HFFc6 (cell line): ENCODE measurements around the gene DYDC1. TPM values are rescaled to one million over a fixed set of nuclear protein-coding genes. Genes with fewer than 3 reads are reported as not detected.
"Not testable (repeated sequence)": the region's sequence is repeated elsewhere in the genome, so short reads cannot be mapped to it uniquely, and the experiment has no call there.

Experiments used
- DNase-seq: peaks from one replicate; pipeline ENCODE4 v3.0.0-alpha.2; 2018
- H3K27ac Mint-ChIP-seq: 2 replicates; pipeline ENCODE4 v1.8.0; 2020; ENCODE audit warnings: mild to moderate bottlenecking, mixed read lengths
- H3K27me3 Mint-ChIP-seq: 2 replicates; pipeline ENCODE4 v1.8.0; 2021; ENCODE audit warnings: mild to moderate bottlenecking, moderate library complexity, mixed read lengths; ENCODE audit not compliant: insufficient read depth
- H3K36me3 Mint-ChIP-seq: 2 replicates; pipeline ENCODE4 v1.8.0; 2021; ENCODE audit warnings: low read depth, mixed read lengths
- H3K4me1 Mint-ChIP-seq: 2 replicates; pipeline ENCODE4 v1.8.0; 2020; ENCODE audit warnings: low read depth, mixed read lengths
- H3K4me3 Mint-ChIP-seq: 2 replicates; pipeline ENCODE4 v1.8.0; 2020; ENCODE audit warnings: mild to moderate bottlenecking, moderate library complexity, mixed read lengths
- H3K9me3 Mint-ChIP-seq: 2 replicates; pipeline ENCODE4 v1.8.0; 2020; ENCODE audit warnings: mild to moderate bottlenecking, mixed read lengths
- total RNA-seq, 6 experiments: library from RNA; stranded (reverse); fragmentation: NEBNext Ultra II Directional; extraction: Animal tissue kit (Norgen Biotek cat#: 25700); gene quantifications; 2 replicates in 1 of 6; 3 replicates in 5 of 6; pipeline ENCODE4 v1.2.3, GENCODE V29; 2021
- TF ChIP-seq, protein P1 (sequence below): fragments of 200-600 bp; sonication (generic); IDR thresholded peaks from 2 replicates; pipeline ENCODE4 v1.5.0; 2021; ENCODE audit warnings: antibody characterized with exemption, mild to moderate bottlenecking

Gene DYDC1
- total RNA-seq, 6 experiments from 2014 or later = not detected

GRCh38 chr10:80359644-80360043, 3.1 kb upstream of the DYDC1 start:
- Mint-ChIP-seq H3K36me3 (no peaks in the 10 kb centered on the region), H3K9me3 (peaks cover 7% of the 10 kb centered on the region; the same call in 1 of the 2 replicates), H3K4me1 (no peaks in the 10 kb centered on the region), H3K27me3 (peaks cover 24% of the 10 kb centered on the region), H3K4me3 (no peak overlapping the region), H3K27ac (no peak overlapping the region)
- no peak for DNase-seq
- TF ChIP-seq, protein P1, sequence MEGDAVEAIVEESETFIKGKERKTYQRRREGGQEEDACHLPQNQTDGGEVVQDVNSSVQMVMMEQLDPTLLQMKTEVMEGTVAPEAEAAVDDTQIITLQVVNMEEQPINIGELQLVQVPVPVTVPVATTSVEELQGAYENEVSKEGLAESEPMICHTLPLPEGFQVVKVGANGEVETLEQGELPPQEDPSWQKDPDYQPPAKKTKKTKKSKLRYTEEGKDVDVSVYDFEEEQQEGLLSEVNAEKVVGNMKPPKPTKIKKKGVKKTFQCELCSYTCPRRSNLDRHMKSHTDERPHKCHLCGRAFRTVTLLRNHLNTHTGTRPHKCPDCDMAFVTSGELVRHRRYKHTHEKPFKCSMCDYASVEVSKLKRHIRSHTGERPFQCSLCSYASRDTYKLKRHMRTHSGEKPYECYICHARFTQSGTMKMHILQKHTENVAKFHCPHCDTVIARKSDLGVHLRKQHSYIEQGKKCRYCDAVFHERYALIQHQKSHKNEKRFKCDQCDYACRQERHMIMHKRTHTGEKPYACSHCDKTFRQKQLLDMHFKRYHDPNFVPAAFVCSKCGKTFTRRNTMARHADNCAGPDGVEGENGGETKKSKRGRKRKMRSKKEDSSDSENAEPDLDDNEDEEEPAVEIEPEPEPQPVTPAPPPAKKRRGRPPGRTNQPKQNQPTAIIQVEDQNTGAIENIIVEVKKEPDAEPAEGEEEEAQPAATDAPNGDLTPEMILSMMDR = no peak

GRCh38 chr10:80358925-80359324, 2.4 kb upstream of the DYDC1 start:
- H3K4me3 Mint-ChIP-seq, DNase-seq, H3K27ac Mint-ChIP-seq, H3K4me1 Mint-ChIP-seq, H3K9me3 Mint-ChIP-seq, H3K36me3 Mint-ChIP-seq: not testable (repeated sequence)
- H3K27me3 Mint-ChIP-seq = peaks cover 30% of the 10 kb centered on the region

DNA sequence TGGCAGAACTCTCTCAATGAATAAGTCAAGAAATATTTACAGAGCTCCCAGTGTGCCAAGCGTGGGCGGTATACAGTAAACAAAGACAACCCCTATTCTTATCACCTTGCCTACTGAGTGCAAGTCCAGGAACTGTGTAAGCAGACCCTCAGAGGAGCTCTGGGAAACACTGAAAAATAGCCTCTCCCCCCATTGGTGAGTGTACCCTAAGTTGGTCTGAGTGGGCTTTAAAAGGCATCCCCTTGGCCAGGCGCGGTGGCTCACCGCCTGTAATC, 1.2 kb upstream of the DYDC1 start:
- Mint-ChIP-seq H3K4me3 (no peak overlapping the region), H3K9me3 (peaks cover 7% of the 10 kb centered on the region; the same call in 1 of the 2 replicates), H3K27ac (no peak overlapping the region), H3K36me3 (no peaks in the 10 kb centered on the region), H3K27me3 (peaks cover 31% of the 10 kb centered on the region), H3K4me1 (no peaks in the 10 kb centered on the region)
- DNase-seq = no peak
- TF ChIP-seq, protein P1 = no peak

DNA sequence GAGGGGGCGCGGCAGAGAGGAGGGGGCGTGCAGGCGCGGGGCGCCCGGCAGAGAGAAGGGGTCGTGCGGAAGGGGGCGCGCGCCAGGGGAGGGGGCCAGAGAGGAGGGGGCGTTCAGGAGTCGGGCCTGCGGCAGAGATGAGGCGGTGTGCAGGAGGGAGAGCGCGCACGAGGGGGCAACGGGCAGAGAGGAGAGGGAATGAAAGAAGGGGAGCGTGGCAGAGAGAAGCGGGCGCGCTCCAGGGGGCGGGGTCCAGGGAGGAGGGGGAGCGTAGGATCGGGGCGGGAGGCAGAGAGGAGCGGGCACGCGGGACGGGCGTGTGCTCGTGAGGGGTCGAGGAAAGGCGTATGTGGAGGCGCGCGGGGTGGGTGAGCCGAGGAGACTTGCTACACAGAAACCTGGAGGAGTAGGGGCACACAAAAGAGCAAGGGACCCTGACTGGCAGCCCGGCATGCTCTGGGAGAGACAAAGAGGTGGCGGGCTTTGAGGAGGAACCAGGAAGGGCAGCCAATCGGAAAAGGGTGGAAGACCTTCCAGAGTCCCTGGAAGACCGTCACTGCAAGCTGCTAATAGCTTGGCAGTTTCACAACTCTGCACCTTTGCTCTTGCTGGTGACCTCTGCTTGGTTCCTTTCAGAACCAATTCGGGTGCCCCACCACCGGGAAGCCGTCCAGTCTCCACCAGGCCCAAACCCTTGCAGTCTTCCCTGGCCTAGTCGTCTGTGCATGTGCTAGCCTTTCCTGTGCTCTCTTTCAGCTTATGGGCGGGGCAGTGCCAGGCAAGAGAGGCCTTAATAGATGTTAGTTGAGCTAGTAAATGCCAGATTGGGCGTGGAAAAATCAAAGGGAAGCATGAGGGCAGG, 665 bp upstream of the DYDC1 start:
- Mint-ChIP-seq H3K4me1 (no peaks in the 10 kb centered on the region), H3K27me3 (peaks cover 30% of the 10 kb centered on the region)
- TF ChIP-seq, protein P1 = no peak

DNA sequence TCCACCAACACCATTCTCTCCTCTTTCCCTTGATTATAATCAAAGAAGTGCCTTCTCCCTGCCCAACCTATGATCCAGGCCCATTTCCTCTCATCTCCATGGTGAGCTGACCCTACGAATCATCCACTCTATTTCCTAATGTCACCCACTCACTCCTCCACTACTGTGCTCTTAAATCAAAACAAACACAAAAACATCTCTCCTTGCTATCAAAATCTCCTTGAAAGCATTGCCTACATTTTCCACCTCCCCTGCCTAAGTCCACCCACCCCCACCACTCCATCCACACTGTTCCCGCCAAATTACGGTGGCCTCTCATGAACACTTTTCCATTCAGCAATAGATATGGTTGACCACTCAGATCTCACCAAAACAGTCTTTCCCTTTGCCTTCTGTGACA, 5.3 kb downstream of the DYDC1 start:
- H3K4me1 Mint-ChIP-seq = no peaks in the 10 kb centered on the region
- DNase-seq = no peak
- H3K4me3 Mint-ChIP-seq = no peak overlapping the region
- H3K9me3 Mint-ChIP-seq = no peaks in the 10 kb centered on the region
- H3K36me3 Mint-ChIP-seq = no peaks in the 10 kb centered on the region
- no peak overlapping the region for H3K27ac Mint-ChIP-seq
- TF ChIP-seq, protein P1 = no peak
- peaks cover 15% of the 10 kb centered on the region for H3K27me3 Mint-ChIP-seq

More for the DNA sequence above, 665 bp upstream of the DYDC1 start:
- no peak overlapping the region for H3K4me3 Mint-ChIP-seq
- no peaks in the 10 kb centered on the region for H3K36me3 Mint-ChIP-seq
- H3K27ac Mint-ChIP-seq = no peak overlapping the region
- H3K9me3 Mint-ChIP-seq = peaks cover 7% of the 10 kb centered on the region; the same call in 1 of the 2 replicates
- DNase-seq = no peak

DNA sequence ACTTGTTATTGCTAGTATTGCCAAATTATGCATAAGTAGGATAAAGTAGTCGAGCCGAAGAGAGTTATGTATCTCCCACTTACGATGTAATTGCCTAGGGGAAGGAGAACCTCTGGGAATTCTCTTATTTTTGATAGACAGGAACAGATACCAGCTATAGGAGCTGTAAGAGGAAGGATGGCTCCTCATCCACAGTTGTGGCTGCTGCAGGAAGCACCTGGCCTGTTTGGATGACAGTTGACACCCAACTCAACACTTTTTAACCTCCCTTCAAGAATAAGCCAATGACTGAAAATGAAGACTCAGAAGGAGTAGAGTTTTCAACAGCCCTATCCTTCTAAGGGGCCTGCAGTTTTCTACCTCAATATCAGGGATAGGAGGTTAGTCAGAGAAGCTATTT, 6.3 kb downstream of the DYDC1 start:
- H3K4me3 Mint-ChIP-seq = no peak overlapping the region
- H3K27ac Mint-ChIP-seq = no peak overlapping the region
- TF ChIP-seq, protein P1 = no peak
- peaks cover 11% of the 10 kb centered on the region for H3K27me3 Mint-ChIP-seq
- no peaks in the 10 kb centered on the region for H3K36me3 Mint-ChIP-seq
- no peaks in the 10 kb centered on the region for H3K4me1 Mint-ChIP-seq
- no peak for DNase-seq
- no peaks in the 10 kb centered on the region for H3K9me3 Mint-ChIP-seq
